IMR-90 (cell line): ENCODE results near the gene CACNA2D4.

ENCODE experiments used
- BHLHE40 ChIP-seq: fragments of 150-350 bp; IDR thresholded peaks from 2 replicates; pipeline ENCODE4 v1.6.1; 2016; ENCODE audit warnings: mild to moderate bottlenecking, low read depth, low read length
- CHD1 ChIP-seq: IDR thresholded peaks from 2 replicates; pipeline ENCODE4 v1.6.1; 2012; ENCODE audit warnings: low read depth, low read length, improper control_type of control experiment
- MAFK ChIP-seq: IDR thresholded peaks from 2 replicates; pipeline ENCODE4 v1.6.1; 2012; ENCODE audit warnings: low read depth, low read length, improper control_type of control experiment
- MAZ ChIP-seq: IDR thresholded peaks from 2 replicates; pipeline ENCODE4 v1.6.1; 2012; ENCODE audit warnings: low read depth, mild to moderate bottlenecking, low read length, improper control_type of control experiment, moderate library complexity, borderline replicate concordance
- MXI1 ChIP-seq: IDR thresholded peaks from 2 replicates; pipeline ENCODE4 v1.6.1; 2012; ENCODE audit warnings: low read depth, mild to moderate bottlenecking, low read length, moderate library complexity, borderline replicate concordance
- POLR2A ChIP-seq: IDR thresholded peaks from 2 replicates; pipeline ENCODE4 v1.6.1; 2012; ENCODE audit warnings: mild to moderate bottlenecking, low read depth, low read length
- RAD21 ChIP-seq: IDR thresholded peaks from 2 replicates; pipeline ENCODE4 v1.6.1; 2012; ENCODE audit warnings: low read length, improper control_type of control experiment
- RCOR1 ChIP-seq: IDR thresholded peaks from 2 replicates; pipeline ENCODE4 v1.6.1; 2012; ENCODE audit warnings: mild to moderate bottlenecking, low read length, improper control_type of control experiment; ENCODE audit not compliant: insufficient replicate concordance
- RFX5 ChIP-seq: IDR thresholded peaks from 2 replicates; pipeline ENCODE4 v1.8.0; 2012; ENCODE audit warnings: low read depth, mild to moderate bottlenecking, low read length, moderate library complexity
- SMC3 ChIP-seq: fragments of 150-350 bp; IDR thresholded peaks from 2 replicates; pipeline ENCODE4 v1.6.1; 2016; ENCODE audit warnings: low read depth, mild to moderate bottlenecking, antibody characterized with exemption, low read length, moderate library complexity
- TF ChIP-seq, protein P1 (sequence below): conservative IDR thresholded peaks from 2 replicates; pipeline ENCODE4 v1.5.1; 2012; ENCODE audit warnings: mild to moderate bottlenecking, low read depth, low read length, improper control_type of control experiment
- TF ChIP-seq, protein P2 (sequence below): fragments of 150-350 bp; IDR thresholded peaks from 2 replicates; pipeline ENCODE4 v1.6.1; 2016; ENCODE audit warnings: low read depth, mild to moderate bottlenecking, low read length, moderate library complexity, borderline replicate concordance

DNA sequence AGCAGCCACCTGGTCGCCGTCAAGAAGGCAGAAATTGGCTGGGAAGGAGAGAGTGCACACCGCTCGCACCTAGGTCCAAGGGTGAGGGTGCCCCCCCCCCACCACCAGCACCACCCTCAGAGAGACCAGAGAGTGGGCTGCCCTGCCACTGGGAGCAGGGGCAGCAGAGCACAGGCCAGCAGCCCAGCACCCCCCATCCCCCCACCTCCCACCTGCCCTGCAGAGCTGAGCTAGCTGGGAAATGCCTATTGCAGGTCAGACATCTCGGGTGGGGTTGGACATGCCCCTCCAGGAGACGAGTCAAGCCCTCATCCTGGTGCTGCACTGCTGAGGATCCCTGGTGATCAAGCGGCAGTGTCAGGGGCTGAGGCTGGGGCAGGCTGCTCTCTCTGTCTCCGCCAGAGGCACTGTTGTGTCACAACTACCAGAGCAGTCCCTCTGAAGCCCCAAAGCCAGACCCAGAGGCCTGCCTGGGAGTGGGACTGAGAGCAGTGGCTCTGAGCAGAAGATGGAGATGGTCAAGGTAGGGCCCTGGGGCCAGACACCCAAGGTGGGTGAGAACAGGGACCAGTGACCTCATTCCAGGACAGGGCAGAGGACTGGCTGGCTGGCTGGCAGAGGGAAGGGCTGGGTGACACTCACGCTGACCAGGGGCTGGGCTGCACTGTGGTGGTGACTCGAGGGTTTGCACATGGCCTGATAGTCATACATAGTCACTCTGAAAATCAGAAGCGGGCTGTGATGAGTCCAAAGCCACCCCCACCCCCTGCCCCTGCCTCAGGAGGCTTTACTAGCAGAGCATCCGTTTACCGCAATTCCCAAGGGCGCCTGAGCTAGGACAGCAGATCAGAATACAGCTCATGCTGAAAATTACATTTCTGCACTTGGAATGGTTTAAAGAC, 117.8 kb downstream of the CACNA2D4 start:
- TF ChIP-seq, protein P1, sequence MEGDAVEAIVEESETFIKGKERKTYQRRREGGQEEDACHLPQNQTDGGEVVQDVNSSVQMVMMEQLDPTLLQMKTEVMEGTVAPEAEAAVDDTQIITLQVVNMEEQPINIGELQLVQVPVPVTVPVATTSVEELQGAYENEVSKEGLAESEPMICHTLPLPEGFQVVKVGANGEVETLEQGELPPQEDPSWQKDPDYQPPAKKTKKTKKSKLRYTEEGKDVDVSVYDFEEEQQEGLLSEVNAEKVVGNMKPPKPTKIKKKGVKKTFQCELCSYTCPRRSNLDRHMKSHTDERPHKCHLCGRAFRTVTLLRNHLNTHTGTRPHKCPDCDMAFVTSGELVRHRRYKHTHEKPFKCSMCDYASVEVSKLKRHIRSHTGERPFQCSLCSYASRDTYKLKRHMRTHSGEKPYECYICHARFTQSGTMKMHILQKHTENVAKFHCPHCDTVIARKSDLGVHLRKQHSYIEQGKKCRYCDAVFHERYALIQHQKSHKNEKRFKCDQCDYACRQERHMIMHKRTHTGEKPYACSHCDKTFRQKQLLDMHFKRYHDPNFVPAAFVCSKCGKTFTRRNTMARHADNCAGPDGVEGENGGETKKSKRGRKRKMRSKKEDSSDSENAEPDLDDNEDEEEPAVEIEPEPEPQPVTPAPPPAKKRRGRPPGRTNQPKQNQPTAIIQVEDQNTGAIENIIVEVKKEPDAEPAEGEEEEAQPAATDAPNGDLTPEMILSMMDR = peak; percentile 66
- TF ChIP-seq CHD1 = no peak
- no peak for TF ChIP-seq MXI1
- no peak for TF ChIP-seq POLR2A
- TF ChIP-seq MAZ = 0 out of 2 replicates have a peak, but pooled peaks have one; percentile 13
- peak; percentile 73 for TF ChIP-seq RAD21
- no peak for TF ChIP-seq RFX5
- no peak for TF ChIP-seq RCOR1
- TF ChIP-seq MAFK = no peak
- no peak for TF ChIP-seq BHLHE40
- peak; percentile 54 for TF ChIP-seq SMC3
- TF ChIP-seq, protein P2, sequence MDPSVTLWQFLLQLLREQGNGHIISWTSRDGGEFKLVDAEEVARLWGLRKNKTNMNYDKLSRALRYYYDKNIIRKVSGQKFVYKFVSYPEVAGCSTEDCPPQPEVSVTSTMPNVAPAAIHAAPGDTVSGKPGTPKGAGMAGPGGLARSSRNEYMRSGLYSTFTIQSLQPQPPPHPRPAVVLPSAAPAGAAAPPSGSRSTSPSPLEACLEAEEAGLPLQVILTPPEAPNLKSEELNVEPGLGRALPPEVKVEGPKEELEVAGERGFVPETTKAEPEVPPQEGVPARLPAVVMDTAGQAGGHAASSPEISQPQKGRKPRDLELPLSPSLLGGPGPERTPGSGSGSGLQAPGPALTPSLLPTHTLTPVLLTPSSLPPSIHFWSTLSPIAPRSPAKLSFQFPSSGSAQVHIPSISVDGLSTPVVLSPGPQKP = no peak
